RPMI8226 (cell line): ENCODE measurements around the gene ABLIM2.

Source experiments
- DNase-seq: peaks from one replicate; pipeline ENCODE4 v3.0.0-alpha.2; 2015

The ABLIM2 gene

GRCh38 chr4:8063974-8064563, 94.5 kb downstream of the ABLIM2 start:
- DNase-seq, result no peak

- no peak for DNase-seq
These were observed 97.0 kb downstream of the ABLIM2 start for GRCh38 chr4:8061573-8061972.

- DNase-seq, result no peak
These were observed 97.5 kb downstream of the ABLIM2 start for GRCh38 chr4:8061145-8061544.

- no peak for DNase-seq
These were observed 98.0 kb downstream of the ABLIM2 start for GRCh38 chr4:8060632-8061031.

GRCh38 chr4:8058031-8058479, 100.6 kb downstream of the ABLIM2 start:
- DNase-seq, result no peak

- no peak for DNase-seq
These were observed 103.4 kb downstream of the ABLIM2 start for GRCh38 chr4:8055206-8055605.

GRCh38 chr4:8053688-8054449, 104.7 kb downstream of the ABLIM2 start:
- no peak for DNase-seq

GRCh38 chr4:8052160-8052691, 106.4 kb downstream of the ABLIM2 start:
- DNase-seq, result no peak

GRCh38 chr4:8051644-8052043, 107.0 kb downstream of the ABLIM2 start:
- no peak for DNase-seq

- DNase-seq, result peak; percentile 80
These were observed 107.9 kb downstream of the ABLIM2 start for GRCh38 chr4:8050555-8051206.

GRCh38 chr4:8050180-8050554, 108.4 kb downstream of the ABLIM2 start:
- no peak for DNase-seq

GRCh38 chr4:8048856-8049676, 109.5 kb downstream of the ABLIM2 start:
- DNase-seq, result no peak

- DNase-seq, result no peak
These were observed 110.6 kb downstream of the ABLIM2 start for GRCh38 chr4:8047837-8048678.

GRCh38 chr4:8046925-8047541, 111.6 kb downstream of the ABLIM2 start:
- DNase-seq, result peak; percentile 40

GRCh38 chr4:8045909-8046308, 112.7 kb downstream of the ABLIM2 start:
- DNase-seq, result no peak

GRCh38 chr4:8044699-8045098, 113.9 kb downstream of the ABLIM2 start:
- no peak for DNase-seq

GRCh38 chr4:8044244-8044643, 114.4 kb downstream of the ABLIM2 start:
- DNase-seq, result no peak

- no peak for DNase-seq
These were observed 115.0 kb downstream of the ABLIM2 start for GRCh38 chr4:8043596-8043995.

- DNase-seq, result no peak
These were observed 116.7 kb downstream of the ABLIM2 start for GRCh38 chr4:8041868-8042267.

- no peak for DNase-seq
These were observed 117.4 kb downstream of the ABLIM2 start for GRCh38 chr4:8041172-8041571.

- DNase-seq, result no peak
These were observed 118.0 kb downstream of the ABLIM2 start for GRCh38 chr4:8040607-8041006.

- no peak for DNase-seq
These were observed 118.8 kb downstream of the ABLIM2 start for GRCh38 chr4:8039853-8040252.
